Fibroblast of the conjunctiva (primary cell): ENCODE data around the gene PPIL1.
"Not testable (repeated sequence)": the region's sequence is repeated elsewhere in the genome, so short reads cannot be mapped to it uniquely, and the experiment has no call there.

Source experiments
- DNase-seq: peaks from one replicate; pipeline ENCODE4 v3.0.0-alpha.2; 2010; ENCODE audit warnings: low read depth

The PPIL1 gene

GRCh38 chr6:36817176-36817817 is 57.3 kb downstream of the PPIL1 start:
- no peak for DNase-seq

GRCh38 chr6:36815962-36816735 is 58.5 kb downstream of the PPIL1 start:
- no peak for DNase-seq

- DNase-seq, result no peak
Observed at GRCh38 chr6:36814249-36814648, 60.4 kb downstream of the PPIL1 start.

- DNase-seq, result no peak
Observed at GRCh38 chr6:36813526-36813925, 61.1 kb downstream of the PPIL1 start.

GRCh38 chr6:36813047-36813446 is 61.6 kb downstream of the PPIL1 start:
- not testable (repeated sequence) for DNase-seq

- DNase-seq, result no peak
Observed at GRCh38 chr6:36809941-36810803, 64.4 kb downstream of the PPIL1 start.

- no peak for DNase-seq
Observed at GRCh38 chr6:36809156-36809555, 65.4 kb downstream of the PPIL1 start.

- no peak for DNase-seq
Observed at GRCh38 chr6:36808634-36809033, 66.0 kb downstream of the PPIL1 start.

GRCh38 chr6:36807750-36808149 is 66.9 kb downstream of the PPIL1 start:
- no peak for DNase-seq

GRCh38 chr6:36807143-36807542 is 67.5 kb downstream of the PPIL1 start:
- DNase-seq, result no peak

- no peak for DNase-seq
Observed at GRCh38 chr6:36805917-36806316, 68.7 kb downstream of the PPIL1 start.

GRCh38 chr6:36805096-36805797 is 69.4 kb downstream of the PPIL1 start:
- DNase-seq, result no peak
